ENCODE measurements around the gene ERICH3.

GRCh38 chr1:74593887-74594866 lies 79.4 kb downstream of the ERICH3 start:
- no peak for TF ChIP-seq CTCF (IDR thresholded peaks at IDR 0.05; ENCODE audit: low read depth, low read length, poor library complexity, severe bottlenecking)
- no peak for TF ChIP-seq EZH2phosphoT487 (IDR thresholded peaks at IDR 0.05; ENCODE audit: borderline replicate concordance, low read length)
